Measurements from ENCODE around the gene UTF1.

GRCh38 chr10:133212853-133213494, 17.0 kb upstream of the UTF1 start:
- TF ChIP-seq TAF1 (IDR thresholded peaks at IDR 0.05; ENCODE audit: borderline replicate concordance, low read depth, low read length) (no peak), POLR2AphosphoS5 (IDR thresholded peaks at IDR 0.05; ENCODE audit: low read depth, low read length) (no peak)

Measured in GM12892 (cell line).